Left ventricle myocardium inferior (tissue), 1 donor: ENCODE data around the gene SLC30A2. TPM values are rescaled to one million over a fixed set of nuclear protein-coding genes. Genes with fewer than 3 reads are reported as not detected.

Experiments
- DNase-seq: peaks from one replicate; pipeline ENCODE4 v3.0.0-alpha.2; 2020
- H3K27ac ChIP-seq: fragments of 200-600 bp; replicated peaks from 2 replicates; pipeline ENCODE4 v1.8.0; 2021
- H3K27me3 ChIP-seq: fragments of 200-600 bp; 2 replicates; pipeline ENCODE4 v1.8.0; 2021; ENCODE audit warnings: low read depth
- H3K36me3 ChIP-seq: fragments of 200-600 bp; 2 replicates; pipeline ENCODE4 v1.8.0; 2021
- H3K4me1 ChIP-seq: fragments of 200-600 bp; 2 replicates; pipeline ENCODE4 v1.8.0; 2021
- H3K4me3 ChIP-seq: fragments of 200-600 bp; 2 replicates; pipeline ENCODE4 v1.8.0; 2021; ENCODE audit warnings: mild to moderate bottlenecking, moderate library complexity
- H3K9me3 ChIP-seq: fragments of 200-600 bp; replicated peaks from 2 replicates; pipeline ENCODE4 v1.8.0; 2021
- intact Hi-C: fragments of 100-400 bp; cut with micrococcal nuclease; formaldehyde crosslinking; loops from one replicate; pipeline ENCODE4 v1.11.0; 2022
- total RNA-seq: library from RNA; stranded (reverse); fragmentation: NEBNext Ultra II Directional; extraction: Animal tissue kit (Norgen Biotek cat#: 25700); gene quantifications from one replicate; pipeline ENCODE4 v1.2.1, GENCODE V29; 2021
- TF ChIP-seq, protein P1 (sequence below): fragments of 200-600 bp; IDR thresholded peaks from 2 replicates; pipeline ENCODE4 v1.8.0; 2021; ENCODE audit warnings: antibody characterized with exemption, mild to moderate bottlenecking, borderline replicate concordance
- donor health status: DM: no; HTN: yes; CAD: no; lungs with severe emphysema.

The SLC30A2 gene
- total RNA-seq, 1 donor from 2014 or later: 7.1 TPM

DNA sequence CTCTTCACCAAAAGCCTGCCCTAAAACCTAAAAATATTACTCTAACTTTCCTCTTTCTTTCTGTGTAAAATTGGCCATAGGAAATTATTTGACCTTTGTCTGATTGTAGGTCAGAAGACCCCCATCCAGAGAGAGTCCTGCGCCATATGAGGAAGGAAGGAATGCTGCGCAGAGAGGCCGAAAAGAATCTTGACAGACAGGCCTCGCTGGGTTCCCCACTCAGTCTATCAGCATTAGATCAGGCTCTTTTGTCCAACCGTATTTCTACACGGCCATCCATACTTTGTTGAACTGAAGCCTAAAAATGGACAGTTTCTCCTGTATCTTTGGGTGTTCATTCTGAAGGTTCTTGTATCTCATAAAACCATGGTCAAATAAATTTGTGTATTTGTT, 4.3 kb upstream of the SLC30A2 start:
- TF ChIP-seq, protein P1, sequence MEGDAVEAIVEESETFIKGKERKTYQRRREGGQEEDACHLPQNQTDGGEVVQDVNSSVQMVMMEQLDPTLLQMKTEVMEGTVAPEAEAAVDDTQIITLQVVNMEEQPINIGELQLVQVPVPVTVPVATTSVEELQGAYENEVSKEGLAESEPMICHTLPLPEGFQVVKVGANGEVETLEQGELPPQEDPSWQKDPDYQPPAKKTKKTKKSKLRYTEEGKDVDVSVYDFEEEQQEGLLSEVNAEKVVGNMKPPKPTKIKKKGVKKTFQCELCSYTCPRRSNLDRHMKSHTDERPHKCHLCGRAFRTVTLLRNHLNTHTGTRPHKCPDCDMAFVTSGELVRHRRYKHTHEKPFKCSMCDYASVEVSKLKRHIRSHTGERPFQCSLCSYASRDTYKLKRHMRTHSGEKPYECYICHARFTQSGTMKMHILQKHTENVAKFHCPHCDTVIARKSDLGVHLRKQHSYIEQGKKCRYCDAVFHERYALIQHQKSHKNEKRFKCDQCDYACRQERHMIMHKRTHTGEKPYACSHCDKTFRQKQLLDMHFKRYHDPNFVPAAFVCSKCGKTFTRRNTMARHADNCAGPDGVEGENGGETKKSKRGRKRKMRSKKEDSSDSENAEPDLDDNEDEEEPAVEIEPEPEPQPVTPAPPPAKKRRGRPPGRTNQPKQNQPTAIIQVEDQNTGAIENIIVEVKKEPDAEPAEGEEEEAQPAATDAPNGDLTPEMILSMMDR: no peak
- DNase-seq: no peak
- Histone ChIP-seq H3K4me3 (no peak overlapping the region), H3K27ac (peak overlapping the region; percentile 74), H3K4me1 (peaks cover 59% of the 10 kb centered on the region), H3K36me3 (peaks cover 33% of the 10 kb centered on the region), H3K9me3 (no peaks in the 10 kb centered on the region), H3K27me3 (peaks cover 72% of the 10 kb centered on the region)
- intact Hi-C loops: no loop called here

DNA sequence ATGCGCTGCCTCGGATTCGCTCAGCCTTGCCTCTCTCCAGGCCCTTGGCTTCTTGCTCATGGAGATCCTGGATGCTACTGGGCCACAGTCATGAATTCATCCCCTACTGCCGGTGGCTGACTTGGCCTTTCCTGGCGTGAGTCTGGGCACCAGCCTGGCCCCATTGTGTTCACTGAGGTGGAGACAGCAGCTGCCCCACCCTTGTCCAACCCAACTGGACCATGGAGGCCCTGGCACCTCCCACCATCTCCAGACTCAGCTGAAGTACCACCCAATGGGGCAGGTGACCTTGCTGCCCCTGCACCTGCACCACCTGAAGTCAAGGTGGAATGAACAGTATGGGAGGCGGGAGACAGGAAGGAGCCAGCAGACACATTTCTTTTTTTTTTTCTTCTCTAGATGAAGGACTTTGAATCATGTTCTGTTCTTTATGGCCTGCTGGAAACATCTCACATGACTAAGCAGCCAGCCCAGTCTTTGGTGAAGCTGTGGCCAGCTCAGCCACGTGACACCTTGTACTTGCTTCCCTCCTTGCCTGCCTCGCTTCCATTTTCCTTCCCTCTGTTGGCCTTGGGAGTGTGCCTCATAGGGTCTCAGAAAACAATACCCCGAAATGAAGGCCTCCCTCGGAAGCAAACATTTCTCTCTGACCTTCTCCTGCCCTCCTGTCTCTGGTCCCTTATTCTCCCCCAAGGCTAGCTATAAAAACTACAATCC, 3.8 kb upstream of the SLC30A2 start:
- peak overlapping the region; percentile 74 for H3K27ac ChIP-seq

DNA sequence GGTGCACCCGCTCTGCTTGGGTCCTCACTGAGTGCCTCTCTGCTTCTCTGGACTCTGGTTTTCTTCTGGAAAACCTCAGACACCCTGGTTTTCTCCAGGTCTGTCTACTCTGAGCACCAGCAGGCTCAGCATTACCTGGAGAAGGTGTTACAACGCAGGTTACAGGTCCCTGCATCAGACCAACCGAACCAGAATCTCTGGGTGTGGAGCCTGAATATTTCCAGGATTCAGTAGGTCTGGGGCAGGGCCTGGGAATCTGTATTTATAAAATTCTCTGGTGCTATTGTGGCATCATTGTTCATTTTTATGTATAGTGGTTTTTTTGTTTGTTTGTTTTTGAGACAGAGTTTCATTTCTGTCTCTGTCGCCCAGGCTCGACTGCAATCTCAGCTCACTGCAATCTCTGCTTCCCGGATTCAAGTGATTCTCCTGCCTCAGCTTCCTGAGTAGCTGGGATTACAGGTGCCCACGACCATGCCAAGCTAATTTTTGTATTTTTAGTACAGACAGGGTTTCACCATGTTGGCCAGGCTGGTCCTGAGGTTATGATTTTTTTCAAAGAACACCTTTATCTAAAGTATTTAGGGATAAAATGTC, 1.5 kb upstream of the SLC30A2 start:
- no peak overlapping the region for H3K4me3 ChIP-seq
- peaks cover 6% of the 10 kb centered on the region for H3K36me3 ChIP-seq
- no peak overlapping the region for H3K27ac ChIP-seq
- no peaks in the 10 kb centered on the region for H3K9me3 ChIP-seq
- peaks cover 80% of the 10 kb centered on the region for H3K27me3 ChIP-seq
- no peak for DNase-seq
- intact Hi-C loops: no loop called here
- H3K4me1 ChIP-seq: peaks cover 59% of the 10 kb centered on the region
- TF ChIP-seq, protein P1: no peak

More for the DNA sequence above, 3.8 kb upstream of the SLC30A2 start:
- Histone ChIP-seq H3K9me3 (no peaks in the 10 kb centered on the region), H3K27me3 (peaks cover 78% of the 10 kb centered on the region), H3K4me3 (no peak overlapping the region), H3K36me3 (peaks cover 27% of the 10 kb centered on the region), H3K4me1 (peaks cover 61% of the 10 kb centered on the region)
- intact Hi-C loops: no loop called here
- no peak for DNase-seq
- TF ChIP-seq, protein P1: no peak

DNA sequence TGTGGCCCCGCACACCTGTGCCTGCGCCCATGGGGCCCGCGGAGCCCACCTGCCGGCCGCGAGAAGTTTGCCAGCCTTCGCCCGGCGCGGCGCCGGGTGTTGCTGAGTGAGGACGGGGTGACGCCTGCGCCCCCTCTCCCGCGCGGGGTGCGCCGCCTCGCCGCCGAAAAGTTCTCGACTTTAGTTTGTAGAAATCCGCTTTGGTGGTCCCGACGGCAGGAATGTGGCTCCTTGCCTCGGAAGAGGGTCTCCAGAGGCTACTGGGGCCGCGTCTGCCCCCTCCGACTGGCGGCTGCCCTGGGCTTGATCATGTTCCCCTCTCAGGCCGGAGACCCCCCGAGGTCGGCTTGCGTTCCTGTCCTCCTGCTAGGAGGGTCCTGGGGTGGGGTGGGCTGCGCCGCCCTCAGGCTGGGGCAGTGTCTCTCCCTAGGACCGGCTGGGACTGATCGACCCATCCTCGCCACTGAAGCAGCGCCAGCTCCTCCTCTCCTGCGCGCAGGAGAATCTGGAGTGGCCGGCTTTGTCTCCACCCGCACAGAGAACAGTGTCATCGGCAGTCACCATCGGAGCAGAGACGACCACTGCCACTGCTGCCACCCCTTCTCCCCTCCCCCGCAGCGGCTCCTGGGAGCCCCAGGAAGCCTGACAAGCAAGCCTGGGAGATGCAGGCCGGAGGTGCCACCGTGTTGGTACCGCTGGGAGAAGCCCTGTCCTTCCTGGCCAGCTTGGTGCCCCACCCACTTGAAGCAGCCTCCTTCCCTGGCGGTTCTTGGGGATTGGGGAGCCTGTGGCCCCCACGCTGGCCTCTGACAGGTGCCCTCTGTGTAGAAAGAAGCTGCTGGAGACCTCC, 553 bp upstream of the SLC30A2 start:
- peaks cover 85% of the 10 kb centered on the region for H3K27me3 ChIP-seq
- H3K4me3 ChIP-seq: peak overlapping the region; percentile 62
- peaks cover 50% of the 10 kb centered on the region for H3K4me1 ChIP-seq

More for the DNA sequence above, 553 bp upstream of the SLC30A2 start:
- TF ChIP-seq, protein P1: no peak
- no peak for DNase-seq
- peaks cover under 1% of the 10 kb centered on the region for H3K36me3 ChIP-seq
- H3K27ac ChIP-seq: peak overlapping the region; percentile 69
- H3K9me3 ChIP-seq: no peaks in the 10 kb centered on the region
- intact Hi-C loops: no loop called here
